Measurements from ENCODE around the gene PDXK. TPM values are rescaled to one million over a fixed set of nuclear protein-coding genes. Genes with fewer than 3 reads are reported as not detected.

Gene PDXK
- total and polyA plus RNA-seq, 3 experiments from 2014 or later, result 38.3 to 96.7 (median 96.3) TPM

DNA sequence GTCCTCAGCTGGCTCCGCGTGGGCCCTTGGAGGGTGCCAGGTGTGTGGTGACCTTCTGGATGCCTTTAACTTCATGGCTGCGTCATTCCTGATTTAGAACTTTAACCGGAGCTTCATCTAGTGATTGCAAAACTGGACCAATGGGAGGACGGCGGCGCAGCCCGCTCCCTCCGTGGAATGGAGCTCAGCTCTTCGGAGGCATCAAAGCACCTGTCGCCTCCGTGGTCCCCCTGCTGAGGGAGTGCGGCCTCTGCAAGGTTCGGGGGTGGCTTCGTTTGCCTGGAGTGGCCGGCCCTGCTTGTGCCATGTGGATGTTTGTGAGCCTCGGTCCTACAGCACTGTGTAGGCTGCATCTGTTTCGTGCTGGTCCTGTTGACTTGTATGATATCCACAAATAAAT, 43.0 kb downstream of the PDXK start:
- H3K36me3 Mint-ChIP-seq, result peaks cover 0 to 21% (median 0%) of the 10 kb centered on the region in 3 donors
- POLR2A ChIA-PET, result interaction anchor here (0.8 kb wide), 1 partner anchor 12 kb away, joined by 3 read pairs; no protein-coding TSS in a partner anchor
- no peak overlapping the region for H3K4me3 Mint-ChIP-seq

DNA sequence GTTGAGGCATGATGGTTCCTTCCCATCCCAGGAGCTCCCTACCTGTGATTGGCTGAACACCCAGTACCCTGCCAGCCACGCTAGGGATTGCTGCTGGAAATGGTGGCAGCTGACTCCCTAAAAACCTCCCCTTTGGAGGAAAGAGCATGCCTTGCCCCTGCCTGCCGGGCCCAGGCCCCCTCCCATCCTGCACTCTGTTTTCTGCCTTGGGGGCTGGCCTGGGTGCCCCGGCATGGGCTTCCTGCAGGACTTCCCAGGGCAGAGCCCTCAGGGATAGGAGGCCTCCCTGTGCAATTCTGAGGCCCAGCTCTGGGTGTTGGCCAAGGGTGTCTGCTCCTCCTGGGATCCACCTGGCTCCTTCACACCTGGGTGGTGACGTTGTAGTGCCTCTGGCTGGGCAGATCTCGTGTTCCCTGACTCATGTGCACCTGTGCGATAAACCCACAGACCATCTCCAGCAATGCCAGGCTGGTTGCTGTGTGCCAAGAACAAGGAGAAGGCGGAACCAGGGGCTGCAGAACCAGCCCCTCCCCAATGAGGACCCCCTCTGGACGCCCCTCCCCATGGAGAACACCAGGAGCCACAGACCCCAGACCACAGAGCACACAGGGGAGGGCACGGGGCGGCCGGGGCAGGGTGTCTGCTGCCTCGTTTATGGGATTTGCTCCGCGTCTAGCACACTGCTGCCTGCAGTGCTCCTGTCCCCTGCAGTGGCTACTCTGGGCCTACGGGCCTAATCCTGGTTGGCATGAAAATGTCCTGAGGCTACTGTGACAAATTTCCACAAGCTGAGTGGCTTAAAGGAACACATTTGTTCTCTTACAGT, 43.6 kb downstream of the PDXK start:
- DNase-seq, result no peak
- H3K27ac ChIP-seq (ENCODE audit: low read depth, low read length), result no peak overlapping the region
- Mint-ChIP-seq H3K36me3 (peaks cover 0 to 20% (median 0%) of the 10 kb centered on the region in 3 donors), H3K27ac (peak overlapping the region in 1 of 8 donors; percentile 58), H3K4me1 (no peaks in the 10 kb centered on the region), H3K4me3 (no peak overlapping the region), H3K27me3 (no peaks in the 10 kb centered on the region), H3K9me3 (no peaks in the 10 kb centered on the region)
- no peaks in the 10 kb centered on the region for H3K9me3 ChIP-seq (ENCODE audit: low read length)
- ChIA-PET POLR2A (no interaction called here), CTCF (no interaction called here)
- H3K4me1 ChIP-seq (ENCODE audit: insufficient read depth, low read length), result no peaks in the 10 kb centered on the region
- no peaks in the 10 kb centered on the region for H3K36me3 ChIP-seq (ENCODE audit: insufficient read depth, low read length)
- no peak overlapping the region for H3K4me3 ChIP-seq (ENCODE audit: low read length)
- no peaks in the 10 kb centered on the region for H3K27me3 ChIP-seq (ENCODE audit: insufficient read depth, low read length, poor library complexity, severe bottlenecking)

More for the DNA sequence above, 43.0 kb downstream of the PDXK start:
- no peaks in the 10 kb centered on the region for H3K4me1 Mint-ChIP-seq
- no peak overlapping the region for H3K27ac ChIP-seq (ENCODE audit: low read depth, low read length)
- CTCF ChIA-PET, result no interaction called here
- no peak for DNase-seq
- no peaks in the 10 kb centered on the region for H3K36me3 ChIP-seq (ENCODE audit: insufficient read depth, low read length)
- H3K9me3 Mint-ChIP-seq, result no peaks in the 10 kb centered on the region
- H3K4me3 ChIP-seq (ENCODE audit: low read length), result no peak overlapping the region
- H3K27me3 Mint-ChIP-seq, result no peaks in the 10 kb centered on the region
- H3K4me1 ChIP-seq (ENCODE audit: insufficient read depth, low read length), result no peaks in the 10 kb centered on the region
- no peaks in the 10 kb centered on the region for H3K27me3 ChIP-seq (ENCODE audit: insufficient read depth, low read length, poor library complexity, severe bottlenecking)
- no peak overlapping the region for H3K27ac Mint-ChIP-seq
- H3K9me3 ChIP-seq (ENCODE audit: low read length), result no peaks in the 10 kb centered on the region

DNA sequence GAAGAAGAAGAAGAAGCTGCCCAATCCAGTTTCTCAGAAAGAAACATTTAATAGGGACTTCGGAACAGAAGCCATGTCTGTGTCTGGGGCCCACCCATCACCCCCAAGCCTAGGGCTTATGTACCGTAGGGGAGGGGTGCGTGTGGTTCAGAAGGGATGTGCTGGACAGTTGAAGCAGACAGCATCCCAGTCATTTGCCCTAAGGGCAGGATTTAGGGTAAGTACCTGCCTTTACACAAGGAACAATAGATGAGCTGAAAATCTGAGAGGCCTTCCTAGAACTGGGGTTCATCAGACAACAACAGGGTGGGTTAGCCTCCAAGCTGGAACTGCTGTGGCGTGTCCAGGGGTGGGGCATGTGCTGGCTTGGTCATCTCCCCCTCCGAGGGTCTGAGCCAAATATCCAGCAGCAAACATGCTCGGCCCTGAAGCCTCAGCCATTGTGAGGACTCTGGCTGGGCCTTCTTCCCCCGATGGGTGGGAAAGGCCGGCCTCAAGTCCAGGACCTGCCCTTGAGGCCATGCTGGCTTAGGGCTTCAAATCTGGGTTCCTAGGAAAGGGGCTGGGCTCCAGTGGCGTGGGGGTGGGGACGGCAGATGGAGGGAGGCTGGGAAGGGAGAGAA, 45.1 kb downstream of the PDXK start:
- Histone ChIP-seq H3K27me3 (ENCODE audit: insufficient read depth, low read length, poor library complexity, severe bottlenecking) (no peaks in the 10 kb centered on the region), H3K4me1 (ENCODE audit: insufficient read depth, low read length) (no peaks in the 10 kb centered on the region), H3K4me3 (ENCODE audit: low read length) (no peak overlapping the region), H3K36me3 (ENCODE audit: insufficient read depth, low read length) (no peaks in the 10 kb centered on the region), H3K9me3 (ENCODE audit: low read length) (no peaks in the 10 kb centered on the region), H3K27ac (ENCODE audit: low read depth, low read length) (no peak overlapping the region)
- no peaks in the 10 kb centered on the region for H3K4me1 Mint-ChIP-seq
- peaks cover 0 to 8% (median 0%) of the 10 kb centered on the region in 3 donors for H3K36me3 Mint-ChIP-seq
- no peaks in the 10 kb centered on the region for H3K27me3 Mint-ChIP-seq
- CTCF ChIA-PET, result no interaction called here
- no peaks in the 10 kb centered on the region for H3K9me3 Mint-ChIP-seq
- H3K27ac Mint-ChIP-seq, result no peak overlapping the region
- POLR2A ChIA-PET, result interaction anchor here (1.2 kb wide), 1 partner anchor 10 kb away, joined by 13 read pairs; no protein-coding TSS in a partner anchor
- DNase-seq, result no peak
- H3K4me3 Mint-ChIP-seq, result no peak overlapping the region

GRCh38 chr21:43764576-43765495, 45.9 kb downstream of the PDXK start:
- no peaks in the 10 kb centered on the region for H3K9me3 ChIP-seq (ENCODE audit: low read length)
- DNase-seq, result no peak
- Mint-ChIP-seq H3K36me3 (peaks cover 0 to 8% (median 0%) of the 10 kb centered on the region in 3 donors), H3K27ac (peak overlapping the region in 1 of 8 donors; percentile 84), H3K4me3 (no peak overlapping the region), H3K27me3 (no peaks in the 10 kb centered on the region), H3K9me3 (no peaks in the 10 kb centered on the region), H3K4me1 (no peaks in the 10 kb centered on the region)
- H3K27me3 ChIP-seq (ENCODE audit: insufficient read depth, low read length, poor library complexity, severe bottlenecking), result no peaks in the 10 kb centered on the region
- H3K36me3 ChIP-seq (ENCODE audit: insufficient read depth, low read length), result no peaks in the 10 kb centered on the region
- no peaks in the 10 kb centered on the region for H3K4me1 ChIP-seq (ENCODE audit: insufficient read depth, low read length)
- CTCF ChIA-PET, result no interaction called here
- POLR2A ChIA-PET, result interaction anchor here (1.2 kb wide), 1 partner anchor 9 kb away, joined by 13 read pairs; no protein-coding TSS in a partner anchor
- H3K27ac ChIP-seq (ENCODE audit: low read depth, low read length), result no peak overlapping the region
- H3K4me3 ChIP-seq (ENCODE audit: low read length), result no peak overlapping the region

DNA sequence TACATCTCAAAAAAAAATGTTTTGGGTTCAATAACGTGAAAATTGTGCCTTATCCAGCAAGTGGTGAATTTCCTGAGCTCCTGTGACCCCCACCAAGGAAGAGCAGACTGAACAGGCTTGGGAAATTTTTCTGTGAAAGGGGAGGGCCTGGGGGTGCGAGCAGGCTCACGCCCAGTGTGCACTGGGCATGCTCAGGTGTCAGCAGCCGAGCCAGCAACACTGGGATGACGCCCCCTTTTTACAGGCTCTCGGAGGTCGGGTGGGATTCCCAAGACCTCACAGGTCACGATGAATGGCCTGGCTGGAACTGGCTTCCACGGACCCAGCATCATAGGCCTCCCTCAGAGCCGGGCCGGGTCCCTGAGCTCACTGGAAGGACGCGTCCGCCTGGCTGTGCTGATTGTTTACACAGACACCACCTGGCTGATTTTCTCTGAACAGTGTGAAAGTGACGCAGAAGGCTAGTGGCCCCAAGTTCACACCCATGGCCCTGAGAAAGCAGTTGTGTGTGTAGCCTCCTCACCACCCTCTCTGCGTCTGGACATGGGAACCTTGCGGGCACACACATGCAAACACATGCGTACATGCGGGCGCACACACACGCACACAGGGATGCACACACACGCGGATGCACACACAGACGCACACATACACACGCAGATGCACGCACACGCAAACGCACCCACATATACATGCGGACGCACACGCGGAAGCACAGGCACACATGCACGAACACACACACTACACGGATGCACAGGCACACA, 48.0 kb downstream of the PDXK start:
- CTCF ChIA-PET, result no interaction called here

DNA sequence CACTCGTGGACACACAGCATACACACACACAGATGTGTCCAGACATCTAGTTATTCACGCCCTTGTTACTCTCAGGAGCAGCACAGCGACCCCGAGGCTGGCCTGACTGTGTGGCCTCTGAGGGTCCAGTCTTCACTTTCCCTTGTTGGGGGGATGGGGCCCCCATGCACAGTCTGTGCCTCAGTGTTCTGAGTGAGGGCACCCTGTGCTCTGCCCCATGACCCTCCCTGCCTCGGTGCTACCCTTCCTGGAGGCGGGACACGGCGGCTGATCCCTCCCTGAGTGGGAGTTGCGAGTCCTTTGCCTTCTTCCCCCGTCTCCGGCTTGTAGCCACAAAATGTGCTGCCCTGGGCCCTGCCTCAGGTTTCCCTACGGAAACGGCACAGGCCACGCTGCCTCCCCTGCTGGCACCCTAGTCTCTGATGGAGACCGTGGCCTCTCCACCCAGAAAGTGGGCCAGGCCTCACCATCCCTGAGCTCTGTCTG, 48.6 kb downstream of the PDXK start:
- no peak overlapping the region for H3K4me3 Mint-ChIP-seq
- no peak overlapping the region for H3K4me3 ChIP-seq (ENCODE audit: low read length)
- H3K27me3 ChIP-seq (ENCODE audit: insufficient read depth, low read length, poor library complexity, severe bottlenecking), result no peaks in the 10 kb centered on the region
- ChIA-PET CTCF (no interaction called here), POLR2A (no interaction called here)
- H3K4me1 ChIP-seq (ENCODE audit: insufficient read depth, low read length), result no peaks in the 10 kb centered on the region
- H3K27ac Mint-ChIP-seq, result peak overlapping the region in 1 of 8 donors; percentile 32
- no peaks in the 10 kb centered on the region for H3K36me3 ChIP-seq (ENCODE audit: insufficient read depth, low read length)
- peak overlapping the region; percentile 75 for H3K27ac ChIP-seq (ENCODE audit: low read depth, low read length)
- H3K36me3 Mint-ChIP-seq, result peaks cover 0 to 12% (median 5%) of the 10 kb centered on the region in 3 donors
- H3K9me3 ChIP-seq (ENCODE audit: low read length), result no peaks in the 10 kb centered on the region
- H3K27me3 Mint-ChIP-seq, result no peaks in the 10 kb centered on the region
- H3K4me1 Mint-ChIP-seq, result peaks cover 0 to 1% (median 0%) of the 10 kb centered on the region in 3 donors
- no peak for DNase-seq
- no peaks in the 10 kb centered on the region for H3K9me3 Mint-ChIP-seq

More for the DNA sequence above, 48.0 kb downstream of the PDXK start:
- Mint-ChIP-seq H3K27ac (peak overlapping the region in 2 of 8 donors; percentile 12 to 23), H3K4me1 (peaks cover 0 to 1% (median 0%) of the 10 kb centered on the region in 3 donors), H3K27me3 (no peaks in the 10 kb centered on the region), H3K36me3 (peaks cover 0 to 8% (median 5%) of the 10 kb centered on the region in 3 donors), H3K9me3 (no peaks in the 10 kb centered on the region), H3K4me3 (no peak overlapping the region)
- Histone ChIP-seq H3K4me1 (ENCODE audit: insufficient read depth, low read length) (no peaks in the 10 kb centered on the region), H3K27me3 (ENCODE audit: insufficient read depth, low read length, poor library complexity, severe bottlenecking) (no peaks in the 10 kb centered on the region), H3K9me3 (ENCODE audit: low read length) (no peaks in the 10 kb centered on the region), H3K36me3 (ENCODE audit: insufficient read depth, low read length) (no peaks in the 10 kb centered on the region), H3K27ac (ENCODE audit: low read depth, low read length) (no peak overlapping the region), H3K4me3 (ENCODE audit: low read length) (no peak overlapping the region)
- POLR2A ChIA-PET, result no interaction called here
- DNase-seq, result no peak

- Mint-ChIP-seq H3K4me1 (peaks cover 0 to 3% (median 3%) of the 10 kb centered on the region in 3 donors), H3K27ac (no peak overlapping the region), H3K4me3 (no peak overlapping the region), H3K36me3 (peaks cover 0 to 14% (median 7%) of the 10 kb centered on the region in 3 donors), H3K9me3 (no peaks in the 10 kb centered on the region), H3K27me3 (no peaks in the 10 kb centered on the region)
- Histone ChIP-seq H3K4me3 (ENCODE audit: low read length) (no peak overlapping the region), H3K36me3 (ENCODE audit: insufficient read depth, low read length) (no peaks in the 10 kb centered on the region), H3K27me3 (ENCODE audit: insufficient read depth, low read length, poor library complexity, severe bottlenecking) (no peaks in the 10 kb centered on the region), H3K27ac (ENCODE audit: low read depth, low read length) (peak overlapping the region; percentile 75), H3K9me3 (ENCODE audit: low read length) (no peaks in the 10 kb centered on the region), H3K4me1 (ENCODE audit: insufficient read depth, low read length) (no peaks in the 10 kb centered on the region)
- ChIA-PET CTCF (no interaction called here), POLR2A (no interaction called here)
- no peak for DNase-seq
Measured at GRCh38 chr21:43767984-43768867, 49.3 kb downstream of the PDXK start.

Data from CD8-positive, alpha-beta memory T cell (primary cell).